Stomach (tissue), 9 donors: ENCODE measurements around the gene CDKN2B-AS1. TPM values are rescaled to one million over a fixed set of nuclear protein-coding genes. Genes with fewer than 3 reads are reported as not detected.

Experiments
- DNase-seq, 2 donors: peaks; one replicate each; pipeline versions ENCODE4 v3.0.0 to v3.0.0-alpha.2; 2013 to 2019
- H3K27ac ChIP-seq, 5 donors: fragments of 200-600 bp in 4 of 5; sonication (generic) in 4 of 5; one replicate each; pipeline ENCODE4 v1.5.1; 2013 to 2019; ENCODE audit warnings: mild to moderate bottlenecking in 1 of 5, moderate library complexity in 1 of 5
- H3K27me3 ChIP-seq, 3 donors: fragments of 200-600 bp; sonication (generic); one replicate each; pipeline ENCODE4 v1.5.1; 2017 to 2019; ENCODE audit warnings: mixed run types in 1 of 3
- H3K36me3 ChIP-seq, 4 donors: fragments of 200-600 bp; sonication (generic); 1 replicate in 3 of 4; 2 replicates in 1 of 4; pipeline ENCODE4 v1.5.1; 2016 to 2019
- H3K4me1 ChIP-seq, 4 donors: fragments of 200-600 bp; sonication (generic); one replicate each; pipeline ENCODE4 v1.5.1; 2016 to 2019
- H3K4me3 ChIP-seq, 4 donors: fragments of 200-600 bp; sonication (generic) in 3 of 4; one replicate each; pipeline ENCODE4 v1.5.1; 2016 to 2019; ENCODE audit warnings: mild to moderate bottlenecking in 1 of 4
- H3K9me3 ChIP-seq, 4 donors: fragments of 200-600 bp; sonication (generic); one replicate each; pipeline ENCODE4 v1.5.1; 2016 to 2019
- EP300 ChIP-seq: sonication (generic); formaldehyde crosslinking; IDR thresholded peaks from one replicate; pipeline ENCODE4 v1.6.1; 2017; ENCODE audit warnings: antibody characterized with exemption
- POLR2A ChIP-seq, 4 donors: fragments of 450-650 bp; IDR thresholded peaks; one replicate each; pipeline ENCODE4 v1.6.1; 2016; ENCODE audit warnings: antibody characterized with exemption in 4 of 4, control low read depth in 2 of 4, mild to moderate bottlenecking in 1 of 4, moderate library complexity in 1 of 4
- POLR2AphosphoS5 ChIP-seq, 3 donors: sonication (generic); formaldehyde crosslinking; IDR thresholded peaks; one replicate each; pipeline ENCODE4 v1.6.1; 2016; ENCODE audit warnings: antibody characterized with exemption in 3 of 3
- WGBS, 5 donors: extraction: QIAGEN DNeasy Blood & Tissue Kit in 3 of 5; methylation state at CpG; one replicate each; pipeline versions ENCODE4 v1.1.5 to v1.1.7; 2013 to 2018; 5-methylcytosine and 5-hydroxymethylcytosine counted together
- intact Hi-C: fragments of 100-400 bp; cut with DNase I; formaldehyde crosslinking; loops from one replicate; pipeline ENCODE4 v1.15.1; 2023; ENCODE audit warnings: low total_unique reads
- polyA plus RNA-seq, 3 donors: library from polyadenylated mRNA; stranded (reverse); fragments of 200-250 nt; gene quantifications; one replicate each; pipeline ENCODE4 v1.2.3, GENCODE V29; 2013
- total RNA-seq, 5 donors: library from RNA; depleted of rRNA; stranded (reverse); fragments of >200 nt; gene quantifications; one replicate each; pipeline versions ENCODE4 v1.1.0 to v1.2.3, GENCODE V29; 2014 to 2016
- TF ChIP-seq, protein P1 (sequence below), 7 experiments: fragments of 450-650 bp in 4 of 7; fragments of 200-600 bp in 3 of 7; sonication (generic) in 3 of 7; IDR thresholded peaks; one replicate each; pipeline ENCODE4 v1.5.1; 2016 to 2019; ENCODE audit warnings: antibody characterized with exemption in 7 of 7, control low read depth in 2 of 7, mild to moderate bottlenecking in 1 of 7
- donor health status: healthy with polysubstance abuse.
- donor health status: Bipolar disorder and iron deficiency.
- donor health status: healthy.

The CDKN2B-AS1 gene
- total and polyA plus RNA-seq, 8 donors = 0.48 to 1.6 (median 1.1) TPM; not detected in 3

DNA sequence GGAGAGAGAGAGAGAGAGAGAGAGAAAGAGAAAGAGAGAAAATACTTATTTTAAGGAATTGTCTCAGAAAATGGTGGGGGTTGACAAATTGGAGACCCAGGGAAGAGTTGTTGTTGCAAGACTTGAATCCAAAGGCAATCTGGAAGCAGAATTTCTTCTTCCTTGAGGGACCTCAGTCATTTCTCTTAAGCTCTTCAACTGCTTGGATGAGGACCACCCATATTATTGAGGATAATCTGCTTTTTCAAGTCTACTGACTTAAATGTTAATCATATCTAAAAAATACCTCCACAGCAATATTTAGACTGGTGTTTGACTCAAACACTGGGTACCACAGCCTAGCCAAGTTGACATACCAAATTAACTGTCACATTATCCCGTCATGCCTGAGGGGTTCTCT lies 2.9 kb downstream of the CDKN2B-AS1 start:
- intact Hi-C loops = no loop called here
- Histone ChIP-seq H3K36me3 (no peaks in the 10 kb centered on the region), H3K27me3 (peaks cover 0 to 74% (median 0%) of the 10 kb centered on the region in 3 donors)

DNA sequence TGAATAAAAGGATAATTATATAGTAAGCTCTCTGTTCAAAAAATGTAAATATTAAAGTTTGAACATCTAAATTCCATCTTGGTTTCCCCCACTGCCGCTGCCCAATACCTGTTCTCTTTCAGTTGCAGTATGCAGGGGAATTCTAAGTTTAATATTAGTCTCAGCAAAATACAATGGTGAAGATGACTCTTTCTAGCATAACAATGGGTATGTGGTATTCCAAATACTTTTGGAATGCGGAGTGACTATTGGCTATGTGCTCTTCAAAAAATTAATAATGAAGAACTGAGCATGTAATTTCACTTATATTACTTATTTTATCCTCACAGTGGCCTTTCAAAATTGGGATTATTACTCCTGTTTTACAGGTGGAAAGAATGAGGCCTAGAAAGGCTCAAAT lies 3.4 kb downstream of the CDKN2B-AS1 start:
- 83 to 92% (median 86%) methylated on average over 2 of the region's 2 CpGs for WGBS, 5 donors

More for the DNA sequence above, 2.9 kb downstream of the CDKN2B-AS1 start:
- Histone ChIP-seq H3K4me3 (no peak overlapping the region), H3K27ac (no peak overlapping the region), H3K9me3 (no peaks in the 10 kb centered on the region), H3K4me1 (peaks cover 6 to 27% (median 22%) of the 10 kb centered on the region in 4 donors)
- no peak for DNase-seq
- TF ChIP-seq POLR2AphosphoS5 (IDR thresholded peaks at IDR 0.05) = no peak
- no peak for TF ChIP-seq EP300
- TF ChIP-seq, protein P1, sequence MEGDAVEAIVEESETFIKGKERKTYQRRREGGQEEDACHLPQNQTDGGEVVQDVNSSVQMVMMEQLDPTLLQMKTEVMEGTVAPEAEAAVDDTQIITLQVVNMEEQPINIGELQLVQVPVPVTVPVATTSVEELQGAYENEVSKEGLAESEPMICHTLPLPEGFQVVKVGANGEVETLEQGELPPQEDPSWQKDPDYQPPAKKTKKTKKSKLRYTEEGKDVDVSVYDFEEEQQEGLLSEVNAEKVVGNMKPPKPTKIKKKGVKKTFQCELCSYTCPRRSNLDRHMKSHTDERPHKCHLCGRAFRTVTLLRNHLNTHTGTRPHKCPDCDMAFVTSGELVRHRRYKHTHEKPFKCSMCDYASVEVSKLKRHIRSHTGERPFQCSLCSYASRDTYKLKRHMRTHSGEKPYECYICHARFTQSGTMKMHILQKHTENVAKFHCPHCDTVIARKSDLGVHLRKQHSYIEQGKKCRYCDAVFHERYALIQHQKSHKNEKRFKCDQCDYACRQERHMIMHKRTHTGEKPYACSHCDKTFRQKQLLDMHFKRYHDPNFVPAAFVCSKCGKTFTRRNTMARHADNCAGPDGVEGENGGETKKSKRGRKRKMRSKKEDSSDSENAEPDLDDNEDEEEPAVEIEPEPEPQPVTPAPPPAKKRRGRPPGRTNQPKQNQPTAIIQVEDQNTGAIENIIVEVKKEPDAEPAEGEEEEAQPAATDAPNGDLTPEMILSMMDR (IDR thresholded peaks at IDR 0.05) = no peak
- no peak for TF ChIP-seq POLR2A (IDR thresholded peaks at IDR 0.05)
- WGBS, 5 donors = 67 to 93% (median 83%) methylated on average over 1 of the region's 1 CpG

DNA sequence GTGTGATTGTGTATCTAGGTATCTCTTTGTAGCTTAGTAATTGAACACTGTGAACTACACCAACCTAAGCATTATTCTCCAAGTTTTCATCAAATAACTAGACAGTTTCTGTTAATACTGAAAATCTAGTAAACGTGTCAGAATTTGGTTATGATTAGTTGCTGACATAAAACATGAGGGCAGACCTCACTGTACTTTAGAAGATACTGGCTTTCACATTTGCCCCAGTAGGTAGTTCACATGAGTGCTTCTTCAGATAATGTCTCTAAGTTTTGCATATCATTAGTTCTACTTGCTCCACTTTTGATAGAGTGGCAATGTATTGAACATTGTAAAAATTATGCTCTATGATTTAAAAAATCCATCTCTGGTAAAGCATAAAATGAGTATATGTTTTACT lies 7.4 kb downstream of the CDKN2B-AS1 start:
- DNase-seq = no peak
- Histone ChIP-seq H3K4me3 (no peak overlapping the region), H3K27ac (no peak overlapping the region), H3K27me3 (peaks cover 12 to 75% (median 19%) of the 10 kb centered on the region in 3 donors), H3K36me3 (no peaks in the 10 kb centered on the region), H3K4me1 (peaks cover 0 to 13% (median 7%) of the 10 kb centered on the region in 4 donors), H3K9me3 (no peaks in the 10 kb centered on the region)
- intact Hi-C loops = loop anchor here (10.0 kb wide), 1 partner anchor 187 kb away; no protein-coding TSS in a partner anchor
- TF ChIP-seq, protein P1 (IDR thresholded peaks at IDR 0.05) = no peak
- TF ChIP-seq POLR2AphosphoS5 (IDR thresholded peaks at IDR 0.05) (no peak), POLR2A (IDR thresholded peaks at IDR 0.05) (no peak), EP300 (no peak)
- 22 to 36% (median 28%) methylated on average over 1 of the region's 1 CpG for WGBS, 5 donors

More for the DNA sequence above, 3.4 kb downstream of the CDKN2B-AS1 start:
- H3K4me3 ChIP-seq = no peak overlapping the region
- DNase-seq = no peak
- H3K27ac ChIP-seq = no peak overlapping the region
- peaks cover 6 to 27% (median 22%) of the 10 kb centered on the region in 4 donors for H3K4me1 ChIP-seq
- H3K9me3 ChIP-seq = no peaks in the 10 kb centered on the region
- TF ChIP-seq POLR2AphosphoS5 (IDR thresholded peaks at IDR 0.05) = no peak
- TF ChIP-seq, protein P1 (IDR thresholded peaks at IDR 0.05) = no peak
- TF ChIP-seq EP300 = no peak
- TF ChIP-seq POLR2A (IDR thresholded peaks at IDR 0.05) = no peak
- H3K27me3 ChIP-seq = peaks cover 0 to 72% (median 0%) of the 10 kb centered on the region in 3 donors
- no peaks in the 10 kb centered on the region for H3K36me3 ChIP-seq
- intact Hi-C loops = no loop called here

DNA sequence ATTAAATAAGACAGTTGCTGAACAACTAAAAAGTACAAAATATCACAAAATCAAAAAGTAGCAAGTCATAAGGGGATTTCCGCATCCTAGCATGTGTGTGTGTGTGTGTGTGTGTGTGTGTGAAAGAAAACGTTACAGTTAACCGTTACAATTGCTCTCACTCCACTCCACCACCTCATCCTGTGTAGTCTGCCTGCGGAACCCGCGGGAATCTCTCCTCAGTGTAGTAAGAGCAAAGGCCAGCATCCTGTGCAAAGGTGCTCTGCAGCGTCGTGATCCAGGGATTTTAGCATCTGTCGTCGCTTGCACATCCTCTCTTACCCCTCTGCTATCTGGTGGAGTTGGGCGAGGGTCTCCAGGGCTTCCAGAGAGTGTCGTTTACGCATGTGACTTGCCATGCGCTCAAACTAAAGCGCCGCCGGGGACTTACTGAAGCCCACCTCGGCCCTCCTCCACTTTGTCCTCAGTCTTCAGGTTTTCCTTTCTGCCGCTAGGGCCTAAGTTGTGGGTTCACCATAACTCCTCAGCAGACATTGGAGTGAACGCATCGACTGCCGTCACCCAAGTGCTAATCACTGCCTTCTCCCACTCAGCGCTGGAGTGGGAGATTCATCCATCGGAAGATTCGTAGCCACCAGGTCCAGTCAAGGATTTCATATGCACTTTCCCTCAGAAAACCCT lies 10.6 kb downstream of the CDKN2B-AS1 start:
- no peak overlapping the region for H3K27ac ChIP-seq
- no peak overlapping the region for H3K4me3 ChIP-seq
- TF ChIP-seq POLR2AphosphoS5 (IDR thresholded peaks at IDR 0.05) (no peak), EP300 (no peak), POLR2A (IDR thresholded peaks at IDR 0.05) (no peak)
- TF ChIP-seq, protein P1 (IDR thresholded peaks at IDR 0.05) = no peak
- WGBS, 5 donors = 23 to 42% (median 33%) methylated on average over 25 of the region's 25 CpGs
- H3K4me1 ChIP-seq = peaks cover 10 to 30% (median 25%) of the 10 kb centered on the region in 4 donors
- peak in 1 of 2 donors; percentile 13 for DNase-seq
- no peaks in the 10 kb centered on the region for H3K36me3 ChIP-seq
- intact Hi-C loops = loop anchor here (10.0 kb wide), 1 partner anchor 190 kb away; no protein-coding TSS in a partner anchor
- no peaks in the 10 kb centered on the region for H3K9me3 ChIP-seq
- peaks cover 12 to 84% (median 19%) of the 10 kb centered on the region in 3 donors for H3K27me3 ChIP-seq
